ENCODE data around the gene ZSCAN25. TPM values are rescaled to one million over a fixed set of nuclear protein-coding genes. Genes with fewer than 3 reads are reported as not detected.
"Not testable (repeated sequence)": the region's sequence is repeated elsewhere in the genome, so short reads cannot be mapped to it uniquely, and the experiment has no call there.

The ZSCAN25 gene
- total and polyA plus RNA-seq, 10 donors = 3.8 to 30.8 (median 24.9) TPM

DNA sequence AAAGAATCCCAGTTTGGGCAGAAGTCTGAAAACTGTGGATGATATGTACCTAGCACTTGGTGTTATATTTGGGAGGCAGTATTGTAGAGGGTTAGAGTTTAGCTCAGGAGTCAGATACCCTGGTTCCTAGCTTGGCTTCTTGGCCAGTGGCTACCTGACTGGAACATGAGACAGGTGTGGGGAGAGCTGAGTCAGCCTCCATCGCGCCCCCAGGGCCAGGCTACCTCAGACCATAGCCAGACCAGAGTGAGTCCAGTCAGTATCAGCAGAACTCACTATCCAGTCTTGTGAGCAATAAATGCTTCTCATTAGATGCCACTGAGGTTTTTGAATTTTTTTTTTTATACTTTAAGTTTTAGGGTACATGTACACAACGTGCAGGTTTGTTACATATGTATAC is 37.0 kb downstream of the ZSCAN25 start:
- Histone ChIP-seq H3K27me3 (replicated peaks in 1 of 7) (no peaks in the 10 kb centered on the region), H3K36me3 (peaks cover 0 to 26% (median 0%) of the 10 kb centered on the region in 6 donors), H3K9me3 (no peaks in the 10 kb centered on the region), H3K4me1 (no peaks in the 10 kb centered on the region), H3K4me3 (no peak overlapping the region), H3K27ac (no peak overlapping the region)
- TF ChIP-seq, protein P1, sequence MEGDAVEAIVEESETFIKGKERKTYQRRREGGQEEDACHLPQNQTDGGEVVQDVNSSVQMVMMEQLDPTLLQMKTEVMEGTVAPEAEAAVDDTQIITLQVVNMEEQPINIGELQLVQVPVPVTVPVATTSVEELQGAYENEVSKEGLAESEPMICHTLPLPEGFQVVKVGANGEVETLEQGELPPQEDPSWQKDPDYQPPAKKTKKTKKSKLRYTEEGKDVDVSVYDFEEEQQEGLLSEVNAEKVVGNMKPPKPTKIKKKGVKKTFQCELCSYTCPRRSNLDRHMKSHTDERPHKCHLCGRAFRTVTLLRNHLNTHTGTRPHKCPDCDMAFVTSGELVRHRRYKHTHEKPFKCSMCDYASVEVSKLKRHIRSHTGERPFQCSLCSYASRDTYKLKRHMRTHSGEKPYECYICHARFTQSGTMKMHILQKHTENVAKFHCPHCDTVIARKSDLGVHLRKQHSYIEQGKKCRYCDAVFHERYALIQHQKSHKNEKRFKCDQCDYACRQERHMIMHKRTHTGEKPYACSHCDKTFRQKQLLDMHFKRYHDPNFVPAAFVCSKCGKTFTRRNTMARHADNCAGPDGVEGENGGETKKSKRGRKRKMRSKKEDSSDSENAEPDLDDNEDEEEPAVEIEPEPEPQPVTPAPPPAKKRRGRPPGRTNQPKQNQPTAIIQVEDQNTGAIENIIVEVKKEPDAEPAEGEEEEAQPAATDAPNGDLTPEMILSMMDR (IDR thresholded peaks at IDR 0.05 in 8 of 11, conservative IDR thresholded peaks at IDR 0.05 in 3 of 11) = no peak
- TF ChIP-seq POLR2AphosphoS5 (IDR thresholded peaks at IDR 0.05) = no peak
- no peak for TF ChIP-seq POLR2A (IDR thresholded peaks at IDR 0.05)
- DNase-seq = no peak
- intact Hi-C loops (cut with DNase I; ENCODE audit: low total_unique reads) = no loop called here
- 96 to 100% (median 98%) methylated on average over 3 of the region's 3 CpGs for WGBS, 5 donors

GRCh38 chr7:99654626-99655025 is 37.9 kb downstream of the ZSCAN25 start:
- H3K27me3 ChIP-seq (replicated peaks in 1 of 7); H3K9me3 ChIP-seq; DNase-seq; H3K27ac ChIP-seq; H3K4me1 ChIP-seq; intact Hi-C loops (cut with DNase I; ENCODE audit: low total_unique reads); H3K4me3 ChIP-seq: not testable (repeated sequence)
- WGBS, 5 donors = 79 to 94% (median 81%) methylated on average over 1 to 3 of the region's 3 CpGs
- peaks cover 0 to 22% (median 0%) of the 10 kb centered on the region in 6 donors for H3K36me3 ChIP-seq

- H3K27ac ChIP-seq; intact Hi-C loops (cut with DNase I; ENCODE audit: low total_unique reads); H3K4me1 ChIP-seq; DNase-seq; H3K27me3 ChIP-seq (replicated peaks in 1 of 7); H3K9me3 ChIP-seq; H3K4me3 ChIP-seq: not testable (repeated sequence)
- 85 to 94% (median 92%) methylated on average over 5 of the region's 5 CpGs for WGBS, 5 donors
- H3K36me3 ChIP-seq = peaks cover 0 to 24% (median 0%) of the 10 kb centered on the region in 6 donors
Observed at GRCh38 chr7:99657879-99658278, 41.1 kb downstream of the ZSCAN25 start.

GRCh38 chr7:99665312-99666012 is 48.7 kb downstream of the ZSCAN25 start:
- WGBS, 5 donors = 89 to 97% (median 94%) methylated on average over 3 of the region's 3 CpGs
- H3K9me3 ChIP-seq = no peaks in the 10 kb centered on the region
- H3K36me3 ChIP-seq = peaks cover 0 to 52% (median 0%) of the 10 kb centered on the region in 6 donors
- no peak for TF ChIP-seq POLR2A (IDR thresholded peaks at IDR 0.05)
- TF ChIP-seq POLR2AphosphoS5 (IDR thresholded peaks at IDR 0.05) = no peak
- TF ChIP-seq, protein P1 (IDR thresholded peaks at IDR 0.05 in 8 of 11, conservative IDR thresholded peaks at IDR 0.05 in 3 of 11) = no peak
- H3K27ac ChIP-seq = no peak overlapping the region
- intact Hi-C loops (cut with DNase I; ENCODE audit: low total_unique reads) = no loop called here
- no peak for DNase-seq
- no peaks in the 10 kb centered on the region for H3K27me3 ChIP-seq (replicated peaks in 1 of 7)
- no peak overlapping the region for H3K4me3 ChIP-seq
- no peaks in the 10 kb centered on the region for H3K4me1 ChIP-seq

DNA sequence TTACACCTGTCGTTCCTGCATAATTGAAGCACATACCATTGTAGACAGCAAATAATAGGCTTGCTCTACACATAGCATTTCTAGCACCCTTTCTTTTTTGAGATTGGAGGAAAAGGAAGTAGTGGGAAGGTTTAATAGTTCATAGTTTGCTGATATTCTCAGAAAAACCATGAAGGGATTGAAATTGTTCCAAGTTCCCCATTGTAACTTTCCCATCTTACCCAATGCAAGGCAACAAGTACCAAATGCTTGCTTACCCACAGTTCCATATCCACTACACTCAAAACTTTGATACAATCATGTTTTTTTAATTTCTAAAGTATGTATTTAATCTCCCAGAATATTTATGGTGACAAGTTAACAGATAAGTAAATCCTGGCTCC is 49.3 kb downstream of the ZSCAN25 start:
- no peak overlapping the region for H3K4me3 ChIP-seq
- DNase-seq = no peak
- TF ChIP-seq, protein P1 (IDR thresholded peaks at IDR 0.05 in 8 of 11, conservative IDR thresholded peaks at IDR 0.05 in 3 of 11) = no peak
- no peak for TF ChIP-seq POLR2A (IDR thresholded peaks at IDR 0.05)
- no peak for TF ChIP-seq POLR2AphosphoS5 (IDR thresholded peaks at IDR 0.05)
- no peak overlapping the region for H3K27ac ChIP-seq
- 73 to 100% (median 86%) methylated on average over 1 of the region's 1 CpG for WGBS, 5 donors
- H3K9me3 ChIP-seq = no peaks in the 10 kb centered on the region
- no peaks in the 10 kb centered on the region for H3K4me1 ChIP-seq
- peaks cover 0 to 48% (median 0%) of the 10 kb centered on the region in 6 donors for H3K36me3 ChIP-seq
- no peaks in the 10 kb centered on the region for H3K27me3 ChIP-seq (replicated peaks in 1 of 7)
- intact Hi-C loops (cut with DNase I; ENCODE audit: low total_unique reads) = no loop called here

Measured in spleen (tissue), 11 donors.